Measurements from ENCODE around the gene TNFAIP1.

DNA sequence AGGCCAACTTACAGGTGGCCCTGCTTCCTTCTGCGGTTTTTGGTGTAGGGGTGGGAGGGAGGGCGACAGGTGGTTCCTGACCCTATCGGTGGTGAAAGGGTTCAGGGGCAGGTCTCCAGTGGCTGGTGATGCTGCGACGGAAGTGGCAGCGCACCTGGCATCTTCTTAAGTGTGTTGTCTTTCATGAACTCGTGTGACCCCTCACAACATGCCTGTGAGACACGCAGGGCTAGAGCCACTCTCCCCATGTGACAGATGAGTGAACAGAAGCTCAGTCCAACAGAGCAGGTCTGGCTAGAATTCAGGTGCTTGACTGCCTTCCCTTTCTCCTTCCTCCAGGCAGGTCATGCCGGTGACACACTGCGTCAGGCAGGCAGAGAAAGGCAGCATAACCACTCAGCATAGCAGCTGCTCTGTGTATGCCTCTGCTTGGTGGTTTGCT is 8.0 kb downstream of the TNFAIP1 start:
- TF ChIP-seq, protein P1, sequence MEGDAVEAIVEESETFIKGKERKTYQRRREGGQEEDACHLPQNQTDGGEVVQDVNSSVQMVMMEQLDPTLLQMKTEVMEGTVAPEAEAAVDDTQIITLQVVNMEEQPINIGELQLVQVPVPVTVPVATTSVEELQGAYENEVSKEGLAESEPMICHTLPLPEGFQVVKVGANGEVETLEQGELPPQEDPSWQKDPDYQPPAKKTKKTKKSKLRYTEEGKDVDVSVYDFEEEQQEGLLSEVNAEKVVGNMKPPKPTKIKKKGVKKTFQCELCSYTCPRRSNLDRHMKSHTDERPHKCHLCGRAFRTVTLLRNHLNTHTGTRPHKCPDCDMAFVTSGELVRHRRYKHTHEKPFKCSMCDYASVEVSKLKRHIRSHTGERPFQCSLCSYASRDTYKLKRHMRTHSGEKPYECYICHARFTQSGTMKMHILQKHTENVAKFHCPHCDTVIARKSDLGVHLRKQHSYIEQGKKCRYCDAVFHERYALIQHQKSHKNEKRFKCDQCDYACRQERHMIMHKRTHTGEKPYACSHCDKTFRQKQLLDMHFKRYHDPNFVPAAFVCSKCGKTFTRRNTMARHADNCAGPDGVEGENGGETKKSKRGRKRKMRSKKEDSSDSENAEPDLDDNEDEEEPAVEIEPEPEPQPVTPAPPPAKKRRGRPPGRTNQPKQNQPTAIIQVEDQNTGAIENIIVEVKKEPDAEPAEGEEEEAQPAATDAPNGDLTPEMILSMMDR (conservative IDR thresholded peaks at IDR 0.05 in 1 of 2, IDR thresholded peaks at IDR 0.05 in 1 of 2; ENCODE audit: extremely low read depth in 1 of 2, insufficient read depth in 1 of 2, low read depth in 1 of 2, low read length in 2 of 2) = no peak
- no peak for TF ChIP-seq EZH2 (IDR thresholded peaks at IDR 0.05; ENCODE audit: borderline replicate concordance, low read length)

All from mammary epithelial cell (primary cell).